ENCODE measurements around the gene XYLT1.
"Not testable (repeated sequence)": the region's sequence is repeated elsewhere in the genome, so short reads cannot be mapped to it uniquely, and the experiment has no call there.

Gene XYLT1

DNA sequence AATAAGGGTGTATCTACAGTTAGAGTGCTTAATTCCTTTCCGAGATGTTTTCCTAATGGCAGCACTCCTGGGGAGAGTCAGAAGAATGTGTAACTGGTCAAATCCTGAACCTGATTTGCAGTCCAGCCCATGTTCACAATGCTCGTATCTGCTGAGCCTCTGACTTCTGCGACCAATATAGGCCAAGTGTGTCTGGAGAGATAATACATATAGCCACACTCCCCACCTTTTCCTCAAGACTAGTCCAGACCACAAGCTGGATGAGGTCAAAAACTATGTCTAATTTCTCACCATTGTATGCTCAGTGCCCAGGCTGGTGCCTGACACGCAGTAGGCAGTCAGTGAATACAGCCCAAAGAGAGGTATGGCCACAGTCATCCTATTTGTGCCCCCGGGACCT is 58.0 kb downstream of the XYLT1 start:
- DNase-seq: no peak
- in situ Hi-C loops (cut with HindIII; ENCODE audit: low pct_ligation_motif_present, low pct_unique_long_range_greater_than_20kb, low sequenced_read_pairs): no loop called here

DNA sequence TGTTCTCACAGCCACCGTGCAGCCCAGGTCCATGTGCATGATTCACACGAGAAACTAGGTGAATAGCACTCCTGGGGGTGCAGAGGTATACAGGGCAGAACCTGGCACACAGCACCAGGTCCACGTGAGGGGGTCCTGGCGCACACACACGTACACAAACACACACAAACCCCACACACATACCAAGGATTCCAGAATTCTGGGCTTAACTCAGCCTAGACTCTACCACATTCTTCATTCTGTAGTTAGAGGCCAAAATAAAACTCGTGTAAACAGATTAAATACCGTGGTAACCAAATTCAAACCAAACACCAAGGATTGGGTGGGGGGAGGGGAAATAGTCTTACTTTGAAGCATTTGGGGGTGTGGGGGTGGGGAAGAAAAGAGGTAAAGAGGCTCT is 58.5 kb downstream of the XYLT1 start:
- in situ Hi-C loops (cut with HindIII; ENCODE audit: low pct_ligation_motif_present, low pct_unique_long_range_greater_than_20kb, low sequenced_read_pairs): no loop called here

DNA sequence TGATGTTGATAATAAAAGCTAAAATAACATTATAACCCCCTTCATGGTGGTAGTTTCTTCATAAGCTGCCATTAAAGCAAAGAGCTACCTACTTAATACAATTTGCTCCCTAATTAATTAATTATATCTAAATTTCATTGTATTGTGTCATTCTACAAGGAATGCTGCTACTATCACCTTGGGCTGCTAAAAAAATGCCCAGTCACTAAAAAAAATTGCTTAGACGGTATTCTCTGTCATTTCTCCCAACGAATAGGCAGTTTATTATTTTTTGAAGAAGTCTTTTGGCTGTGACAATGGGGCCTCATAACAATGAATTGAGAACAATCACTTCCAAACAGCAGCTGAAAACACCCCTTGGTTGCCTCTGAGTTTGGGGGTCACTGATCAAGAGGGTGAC is 59.5 kb downstream of the XYLT1 start:
- DNase-seq: no peak
- in situ Hi-C loops (cut with HindIII; ENCODE audit: low pct_ligation_motif_present, low pct_unique_long_range_greater_than_20kb, low sequenced_read_pairs): no loop called here

More for the DNA sequence above, 58.5 kb downstream of the XYLT1 start:
- no peak for DNase-seq

DNA sequence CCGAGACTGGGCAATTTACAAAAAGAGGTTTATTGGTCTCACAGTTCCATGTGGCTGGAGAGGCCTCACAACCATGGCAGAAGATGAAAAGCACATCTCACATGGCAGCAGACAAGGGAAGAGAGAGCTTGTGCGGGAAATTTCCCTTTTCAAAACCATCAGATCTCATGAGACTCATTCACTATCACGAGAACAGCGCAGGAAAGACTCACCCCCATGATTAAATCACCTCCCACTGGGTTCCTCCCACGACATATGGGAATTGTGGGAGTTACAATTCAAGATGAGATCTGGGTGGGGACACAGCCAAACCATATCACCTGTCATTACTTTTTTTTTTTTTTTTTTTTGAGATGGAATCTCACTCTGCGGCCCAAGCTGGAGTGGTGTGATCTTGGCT is 60.4 kb downstream of the XYLT1 start:
- DNase-seq; in situ Hi-C loops (cut with HindIII; ENCODE audit: low pct_ligation_motif_present, low pct_unique_long_range_greater_than_20kb, low sequenced_read_pairs): not testable (repeated sequence)

DNA sequence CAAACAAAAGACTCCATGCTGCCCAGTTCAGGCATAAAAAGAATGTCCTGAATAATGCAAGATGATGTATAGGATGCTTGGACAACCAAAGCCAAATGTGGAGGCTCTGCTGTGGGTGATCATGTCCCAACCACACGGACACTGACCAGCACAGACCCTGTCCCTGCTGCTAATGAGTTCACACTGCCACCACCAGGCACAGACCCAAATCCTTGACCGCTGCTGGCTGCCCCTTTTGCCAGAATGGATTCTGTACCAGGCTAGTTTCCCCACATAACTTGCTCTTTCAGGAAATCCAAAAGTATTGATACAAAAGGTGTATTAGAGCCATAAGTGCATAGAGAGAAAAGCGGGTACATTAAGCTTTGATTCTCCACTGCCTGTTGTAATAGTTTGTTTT is 60.9 kb downstream of the XYLT1 start:
- in situ Hi-C loops (cut with HindIII; ENCODE audit: low pct_ligation_motif_present, low pct_unique_long_range_greater_than_20kb, low sequenced_read_pairs): no loop called here
- no peak for DNase-seq

DNA sequence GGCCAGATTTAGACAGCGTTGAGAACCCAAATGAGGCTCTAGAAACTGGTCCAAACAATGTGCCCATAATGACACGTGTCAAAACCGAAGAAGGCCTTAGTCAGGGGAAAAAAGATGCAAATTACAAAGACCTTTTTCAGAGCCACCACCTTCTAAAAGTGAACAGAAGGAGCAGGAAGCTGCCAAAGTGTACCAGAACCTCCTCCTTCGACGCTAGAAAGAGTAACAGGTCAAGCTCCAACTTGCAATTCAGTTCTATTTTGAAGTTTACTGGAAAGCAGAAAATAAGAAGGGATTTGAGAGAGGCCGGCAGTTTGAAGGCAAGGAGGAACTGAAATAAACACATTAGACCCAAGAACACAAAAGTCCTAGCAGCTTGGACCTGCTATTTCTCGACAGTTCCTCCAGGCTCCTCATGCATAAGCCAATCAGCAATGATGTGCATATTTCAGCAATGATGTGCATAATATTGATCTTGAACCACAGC is 61.8 kb downstream of the XYLT1 start:
- no peak for DNase-seq
- in situ Hi-C loops (cut with HindIII; ENCODE audit: low pct_ligation_motif_present, low pct_unique_long_range_greater_than_20kb, low sequenced_read_pairs): no loop called here

DNA sequence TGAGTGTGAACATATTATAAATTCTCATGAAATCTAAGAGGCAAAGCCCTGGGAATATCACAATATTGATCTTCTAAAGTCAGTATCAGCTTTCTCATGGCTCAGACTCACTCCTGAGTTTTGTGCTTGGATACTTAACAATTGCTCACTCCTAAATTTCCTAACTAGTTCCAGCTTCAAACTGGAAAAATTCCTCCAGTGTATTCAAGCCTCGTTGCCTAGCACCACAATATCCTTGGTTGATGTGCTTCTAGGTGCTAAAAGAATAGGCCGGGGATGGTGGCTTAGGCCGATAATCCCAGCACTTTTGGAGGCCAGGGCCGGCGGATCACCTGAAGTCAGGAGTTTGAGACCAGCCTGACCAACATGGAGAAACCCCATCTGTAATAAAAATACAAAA is 62.5 kb downstream of the XYLT1 start:
- in situ Hi-C loops (cut with HindIII; ENCODE audit: low pct_ligation_motif_present, low pct_unique_long_range_greater_than_20kb, low sequenced_read_pairs): no loop called here
- DNase-seq: no peak

DNA sequence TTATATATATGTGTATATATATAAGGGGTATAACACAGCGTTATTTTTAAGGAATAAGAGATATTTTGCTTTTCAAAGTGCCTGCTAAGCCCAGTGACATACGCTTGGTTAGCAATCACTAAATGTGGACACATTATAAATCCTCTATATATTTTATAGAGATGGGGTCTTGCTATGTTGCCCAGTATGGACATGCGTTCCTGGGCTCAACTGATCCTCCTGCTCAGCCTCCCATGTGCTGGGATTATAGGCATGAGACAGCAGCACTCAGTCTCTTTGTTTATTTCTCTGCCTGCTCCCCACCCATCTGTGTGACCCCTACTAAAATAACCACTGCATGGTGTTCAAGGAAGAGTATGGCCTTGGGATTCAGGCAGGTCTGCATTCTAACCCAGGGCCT is 63.4 kb downstream of the XYLT1 start:
- no peak for DNase-seq
- in situ Hi-C loops (cut with HindIII; ENCODE audit: low pct_ligation_motif_present, low pct_unique_long_range_greater_than_20kb, low sequenced_read_pairs): no loop called here

DNA sequence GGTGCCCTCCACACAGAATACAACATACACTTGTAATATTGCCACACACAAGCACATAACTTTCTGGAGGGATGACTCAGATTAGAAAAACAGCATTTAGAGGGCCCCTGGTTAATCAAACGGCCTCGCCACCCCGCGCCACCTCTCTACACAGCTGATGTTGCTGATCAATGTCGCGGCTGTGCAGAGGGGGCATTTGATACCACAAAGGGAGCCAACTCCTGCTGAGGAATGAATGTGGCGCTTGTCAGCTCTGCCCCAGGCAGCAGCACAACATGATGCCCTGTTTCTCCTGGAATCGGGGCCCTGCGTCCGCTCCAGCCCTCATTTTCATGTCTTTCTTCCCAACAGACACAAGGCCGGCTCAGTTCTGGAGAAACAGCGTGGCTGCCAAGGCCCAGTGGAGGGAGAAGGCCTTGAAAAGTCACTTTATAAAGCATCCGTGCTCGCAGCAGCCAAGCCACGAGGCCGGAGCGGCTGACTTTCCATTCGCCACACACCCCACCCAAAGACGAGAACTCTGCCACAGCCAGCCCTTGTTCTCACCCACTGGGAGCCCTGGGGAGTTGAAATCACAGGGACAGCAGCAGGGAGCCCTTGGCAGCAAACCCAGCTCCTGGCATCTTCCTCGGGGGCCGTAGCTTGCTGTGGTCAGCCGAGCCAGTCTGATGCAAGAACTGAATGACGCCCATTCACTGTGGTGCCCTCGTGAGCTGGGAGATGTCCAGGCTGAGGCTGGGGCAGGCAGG is 65.6 kb downstream of the XYLT1 start:
- in situ Hi-C loops (cut with HindIII; ENCODE audit: low pct_ligation_motif_present, low pct_unique_long_range_greater_than_20kb, low sequenced_read_pairs): no loop called here
- no peak for DNase-seq

DNA sequence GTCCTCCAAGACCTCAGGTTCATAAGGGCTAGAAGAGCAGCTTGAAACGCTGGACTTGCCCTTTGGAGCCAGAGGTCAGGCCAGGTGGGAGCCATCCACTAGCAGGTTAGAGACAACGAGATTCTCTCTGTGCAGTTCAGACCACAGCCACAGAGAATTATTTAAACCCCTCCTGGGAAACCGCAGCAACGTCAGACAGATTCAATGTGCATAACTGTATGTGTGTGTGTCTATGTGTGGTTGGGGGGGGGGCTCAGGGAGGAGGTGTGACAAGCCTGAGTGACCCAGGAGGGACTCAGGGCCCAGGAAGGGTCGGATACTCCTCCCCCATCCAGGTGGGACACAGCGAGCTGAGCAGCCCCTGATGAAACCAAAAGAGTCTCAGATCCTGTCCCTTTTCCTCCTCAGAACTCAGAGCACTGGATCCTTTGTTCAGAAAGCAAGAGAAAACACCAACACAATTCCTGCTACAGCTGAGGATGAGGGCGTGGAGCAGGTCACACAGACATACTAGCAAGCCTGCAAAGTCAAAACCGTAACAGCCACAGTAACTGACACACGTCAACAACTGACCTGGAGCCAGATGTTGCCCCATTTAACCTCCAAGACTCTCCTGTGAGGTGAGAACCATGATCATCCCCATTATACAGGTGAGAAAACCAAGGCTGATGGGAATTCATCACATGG is 66.8 kb downstream of the XYLT1 start:
- no peak for DNase-seq
- in situ Hi-C loops (cut with HindIII; ENCODE audit: low pct_ligation_motif_present, low pct_unique_long_range_greater_than_20kb, low sequenced_read_pairs): no loop called here

DNA sequence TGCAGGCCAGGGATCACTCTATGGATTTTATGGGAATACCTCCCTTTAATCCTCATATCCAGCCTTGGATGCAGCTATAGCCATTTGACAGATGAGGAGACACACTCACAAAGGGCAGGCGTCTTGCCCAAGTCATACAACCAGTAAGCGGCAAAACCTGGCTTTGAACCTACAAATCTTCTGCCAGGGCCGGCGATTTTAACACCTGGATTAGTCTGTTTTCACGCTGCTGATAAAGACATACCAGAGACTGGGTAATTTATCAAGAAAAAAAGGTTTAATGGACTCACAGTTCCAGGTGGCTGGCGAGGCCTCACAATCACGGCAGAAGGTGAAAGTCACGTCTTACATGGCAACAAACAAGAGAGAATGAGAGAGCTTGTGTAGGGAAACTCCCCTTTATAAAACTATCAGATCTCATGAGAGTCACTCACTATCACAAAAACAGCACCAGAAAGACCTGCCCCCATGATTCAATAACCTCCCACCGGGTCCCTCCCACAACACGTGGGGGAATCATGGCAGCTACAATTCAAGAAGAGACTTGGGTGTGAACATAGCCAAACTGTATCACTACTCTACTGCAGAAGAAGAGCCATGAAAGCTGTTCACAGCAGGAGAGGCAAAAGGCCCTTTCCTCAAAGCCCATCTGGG is 67.5 kb downstream of the XYLT1 start:
- in situ Hi-C loops (cut with HindIII; ENCODE audit: low pct_ligation_motif_present, low pct_unique_long_range_greater_than_20kb, low sequenced_read_pairs): no loop called here
- no peak for DNase-seq

DNA sequence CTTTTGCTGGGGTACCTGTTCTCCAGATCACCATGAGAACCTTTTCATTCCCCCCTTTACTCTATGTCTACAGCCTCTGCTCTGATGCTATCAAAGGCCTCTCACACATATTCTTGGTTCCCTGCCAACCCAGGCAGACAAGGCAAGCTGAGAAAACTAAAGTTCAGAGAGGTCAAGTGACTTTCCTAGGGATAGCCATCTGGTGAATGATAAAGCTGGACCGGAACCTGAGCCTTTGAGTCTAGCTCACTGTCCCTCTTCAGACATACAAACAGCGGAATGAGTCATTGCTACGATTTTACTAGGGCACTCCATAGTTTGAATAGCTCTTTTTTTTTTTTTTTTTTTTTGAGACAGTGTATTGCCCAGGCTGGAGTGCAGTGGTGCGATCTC is 73.3 kb downstream of the XYLT1 start:
- in situ Hi-C loops (cut with HindIII; ENCODE audit: low pct_ligation_motif_present, low pct_unique_long_range_greater_than_20kb, low sequenced_read_pairs): no loop called here
- no peak for DNase-seq

DNA sequence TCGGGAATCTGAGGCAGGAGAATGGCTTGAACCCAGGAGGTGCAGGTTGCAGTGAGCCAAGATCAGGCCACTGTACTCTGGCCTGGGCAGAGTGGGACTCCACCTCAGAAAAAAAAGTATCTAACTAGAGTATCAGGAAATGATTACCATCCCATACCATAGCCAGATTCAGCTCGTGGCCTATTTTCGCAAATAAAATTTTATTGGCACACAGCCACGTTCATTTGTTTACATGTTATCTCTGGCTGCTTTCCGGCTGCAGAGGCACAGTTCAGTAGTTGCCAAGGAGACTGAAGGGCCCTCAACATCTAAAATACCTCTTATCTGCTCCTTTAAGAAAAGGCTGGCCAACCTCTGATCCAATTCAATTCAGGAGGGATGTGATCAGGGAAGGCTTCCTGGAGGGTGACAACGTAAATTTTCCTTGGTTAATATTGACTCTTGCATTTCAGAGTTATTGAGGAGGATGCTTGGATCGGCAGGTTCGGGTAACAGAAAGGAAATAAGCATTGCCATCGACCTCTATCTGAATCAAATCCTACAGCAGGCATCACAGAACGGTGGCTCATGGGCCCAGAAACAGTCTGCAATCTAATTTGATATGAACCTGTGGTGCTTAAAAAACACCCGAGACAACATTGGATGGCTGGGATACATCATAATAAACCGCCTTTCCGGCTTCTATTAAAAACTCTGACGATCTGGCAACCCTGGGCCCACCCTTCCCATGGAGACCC is 73.8 kb downstream of the XYLT1 start:
- DNase-seq: no peak
- in situ Hi-C loops (cut with HindIII; ENCODE audit: low pct_ligation_motif_present, low pct_unique_long_range_greater_than_20kb, low sequenced_read_pairs): no loop called here

DNA sequence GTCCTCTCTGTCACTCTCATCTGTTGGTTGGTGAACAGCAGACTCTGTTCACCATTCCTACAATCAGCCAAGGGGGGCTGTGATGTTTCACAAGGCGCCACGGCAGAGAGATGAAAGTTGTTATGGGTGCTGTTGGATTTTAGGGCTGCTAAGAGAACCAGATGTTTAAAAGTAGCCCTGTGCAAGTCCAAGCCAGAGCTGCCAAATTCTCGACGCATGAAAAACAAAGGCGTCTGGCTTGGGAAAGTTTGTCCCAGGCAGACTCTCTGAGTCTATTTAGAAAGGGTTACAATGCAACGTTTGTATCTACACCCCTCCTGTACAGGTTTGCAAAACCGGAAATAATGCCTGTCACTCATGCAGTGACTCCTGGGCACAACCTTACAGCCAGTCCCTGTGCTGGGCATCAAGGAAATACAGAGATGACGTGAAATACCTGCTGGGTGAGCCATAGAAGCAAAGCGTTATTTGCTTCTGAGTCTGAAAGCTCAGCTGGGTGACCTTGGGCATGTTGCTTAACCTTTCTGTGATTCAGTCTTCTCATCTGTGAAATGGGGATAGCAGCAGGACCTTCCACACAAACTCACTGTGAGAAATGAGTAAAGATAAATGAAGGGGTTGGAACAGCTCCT is 74.8 kb downstream of the XYLT1 start:
- no peak for DNase-seq
- in situ Hi-C loops (cut with HindIII; ENCODE audit: low pct_ligation_motif_present, low pct_unique_long_range_greater_than_20kb, low sequenced_read_pairs): no loop called here

DNA sequence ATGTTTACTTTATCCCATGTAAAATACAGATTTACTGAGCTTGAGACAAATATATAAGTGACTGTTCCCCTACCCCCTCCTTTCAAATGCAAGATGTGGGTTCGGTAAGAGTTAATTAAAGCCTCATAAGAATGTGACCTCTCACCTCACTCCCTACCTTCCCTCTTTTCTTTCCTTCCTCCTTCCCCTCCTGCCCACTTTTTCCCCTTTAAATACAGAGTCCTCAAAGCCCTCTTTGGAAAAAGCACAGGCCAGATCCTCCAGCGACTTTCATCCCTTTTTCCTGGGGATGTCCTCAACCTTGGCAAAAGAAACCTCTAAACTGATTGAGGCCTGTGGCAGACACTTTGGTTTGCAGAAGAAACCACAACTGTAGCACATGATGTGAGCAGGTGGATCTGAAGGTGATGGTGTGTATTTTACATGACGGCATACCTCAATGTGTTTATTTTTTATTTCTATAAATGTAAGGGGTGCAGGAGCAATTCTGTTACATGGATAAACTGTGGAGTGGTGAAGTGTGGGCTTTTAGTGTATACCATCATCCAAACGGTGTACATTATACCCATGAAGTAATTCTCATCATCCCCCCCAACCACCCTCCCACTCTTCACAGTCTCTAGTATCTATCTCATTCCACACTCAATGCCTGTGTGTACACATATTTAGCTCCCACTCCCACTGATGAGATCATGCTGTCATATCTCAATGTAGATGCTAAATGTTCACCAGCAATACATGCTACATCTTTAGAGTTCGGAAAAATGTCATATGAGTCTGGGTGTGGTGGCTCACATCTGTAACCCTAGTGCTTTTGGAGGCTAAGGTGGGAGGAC is 77.7 kb downstream of the XYLT1 start:
- no peak for DNase-seq
- in situ Hi-C loops (cut with HindIII; ENCODE audit: low pct_ligation_motif_present, low pct_unique_long_range_greater_than_20kb, low sequenced_read_pairs): no loop called here

DNA sequence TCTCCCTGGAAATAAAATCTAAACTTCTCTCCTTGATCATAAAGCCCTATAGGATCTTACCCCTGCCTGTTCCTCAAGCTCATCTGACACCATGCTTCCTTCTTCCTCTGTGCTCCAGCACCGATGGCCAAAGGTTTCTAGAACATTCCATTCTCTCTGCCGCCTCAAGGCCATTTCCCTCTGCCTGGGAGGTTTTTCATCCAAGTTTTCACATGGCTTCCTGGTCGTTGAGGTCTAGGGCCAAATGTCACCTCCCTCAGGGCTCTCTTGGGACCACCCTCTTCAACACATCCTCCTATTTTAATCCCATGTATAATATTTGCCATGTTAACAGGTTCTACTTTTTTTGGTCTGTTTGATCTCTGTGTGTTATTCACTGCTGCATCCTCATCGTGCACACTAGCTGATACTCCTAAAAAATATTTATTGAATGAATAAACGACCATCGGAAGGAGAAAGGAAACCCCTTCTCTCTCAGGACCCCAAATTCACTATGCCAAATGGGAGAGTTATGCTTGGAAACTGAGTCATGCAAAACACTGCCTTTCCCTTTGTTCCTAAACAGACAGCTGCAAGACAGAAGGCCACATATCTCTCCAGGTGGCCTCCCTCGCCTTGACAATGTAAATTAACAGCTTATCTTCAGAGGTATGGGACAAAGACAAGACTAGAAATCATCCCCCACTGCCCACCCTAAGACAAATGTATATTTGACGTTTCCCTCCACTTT is 78.5 kb downstream of the XYLT1 start:
- no peak for DNase-seq
- in situ Hi-C loops (cut with HindIII; ENCODE audit: low pct_ligation_motif_present, low pct_unique_long_range_greater_than_20kb, low sequenced_read_pairs): no loop called here

DNA sequence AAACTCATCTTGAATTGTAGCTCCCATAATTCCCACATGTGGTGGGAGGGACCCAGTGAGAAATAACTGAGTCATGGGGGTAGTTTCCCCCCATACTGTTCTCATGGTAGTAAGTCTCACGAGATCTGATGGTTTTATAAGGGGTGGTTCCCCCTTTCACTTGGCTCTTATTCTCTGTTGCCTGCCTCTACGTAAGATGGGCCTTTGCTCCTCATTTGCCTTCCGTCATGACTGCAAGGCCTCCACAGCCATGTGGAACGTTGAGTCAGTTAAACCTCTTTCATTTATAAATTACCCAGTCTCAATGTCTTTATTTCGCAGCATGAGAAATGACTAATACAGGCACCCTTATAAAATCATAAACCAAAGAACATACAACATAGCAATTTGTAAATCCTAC is 79.0 kb downstream of the XYLT1 start:
- in situ Hi-C loops (cut with HindIII; ENCODE audit: low pct_ligation_motif_present, low pct_unique_long_range_greater_than_20kb, low sequenced_read_pairs): no loop called here

More for the DNA sequence above, 79.0 kb downstream of the XYLT1 start:
- no peak for DNase-seq
